ENCODE results near the gene DEGS1. TPM values are rescaled to one million over a fixed set of nuclear protein-coding genes. Genes with fewer than 3 reads are reported as not detected.

Gene DEGS1
- total RNA-seq, 1 donor from 2014 or later, result 60.0 TPM

DNA sequence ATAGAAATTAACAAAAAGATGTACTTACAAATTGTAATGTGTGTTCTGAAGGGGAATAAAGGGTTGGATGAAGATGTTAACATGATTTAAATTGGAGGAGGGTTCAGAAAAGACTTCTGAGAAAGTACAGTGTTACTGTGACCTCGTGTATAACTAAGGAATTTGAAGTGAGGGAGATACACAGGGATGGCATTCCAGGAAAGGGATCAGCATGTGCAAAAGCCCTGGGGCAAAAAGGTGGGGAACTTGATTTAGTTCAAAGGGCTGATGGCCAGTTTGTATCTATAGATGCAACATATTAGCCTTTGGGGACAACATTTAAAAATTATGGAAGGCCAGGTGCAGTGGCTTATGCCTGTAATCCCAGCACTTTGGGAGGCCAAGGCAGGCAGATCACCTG, 33.3 kb upstream of the DEGS1 start:
- Mint-ChIP-seq H3K9me3 (ENCODE audit: unreplicated experiment) (no peaks in the 10 kb centered on the region), H3K27me3 (ENCODE audit: unreplicated experiment) (no peaks in the 10 kb centered on the region), H3K36me3 (ENCODE audit: unreplicated experiment) (no peaks in the 10 kb centered on the region), H3K4me3 (ENCODE audit: unreplicated experiment) (no peak overlapping the region), H3K27ac (ENCODE audit: unreplicated experiment) (no peak overlapping the region), H3K4me1 (ENCODE audit: low read depth, unreplicated experiment) (no peaks in the 10 kb centered on the region)
- TF ChIP-seq, protein P1, sequence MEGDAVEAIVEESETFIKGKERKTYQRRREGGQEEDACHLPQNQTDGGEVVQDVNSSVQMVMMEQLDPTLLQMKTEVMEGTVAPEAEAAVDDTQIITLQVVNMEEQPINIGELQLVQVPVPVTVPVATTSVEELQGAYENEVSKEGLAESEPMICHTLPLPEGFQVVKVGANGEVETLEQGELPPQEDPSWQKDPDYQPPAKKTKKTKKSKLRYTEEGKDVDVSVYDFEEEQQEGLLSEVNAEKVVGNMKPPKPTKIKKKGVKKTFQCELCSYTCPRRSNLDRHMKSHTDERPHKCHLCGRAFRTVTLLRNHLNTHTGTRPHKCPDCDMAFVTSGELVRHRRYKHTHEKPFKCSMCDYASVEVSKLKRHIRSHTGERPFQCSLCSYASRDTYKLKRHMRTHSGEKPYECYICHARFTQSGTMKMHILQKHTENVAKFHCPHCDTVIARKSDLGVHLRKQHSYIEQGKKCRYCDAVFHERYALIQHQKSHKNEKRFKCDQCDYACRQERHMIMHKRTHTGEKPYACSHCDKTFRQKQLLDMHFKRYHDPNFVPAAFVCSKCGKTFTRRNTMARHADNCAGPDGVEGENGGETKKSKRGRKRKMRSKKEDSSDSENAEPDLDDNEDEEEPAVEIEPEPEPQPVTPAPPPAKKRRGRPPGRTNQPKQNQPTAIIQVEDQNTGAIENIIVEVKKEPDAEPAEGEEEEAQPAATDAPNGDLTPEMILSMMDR (IDR thresholded peaks at IDR 0.05; ENCODE audit: partially characterized antibody, unreplicated experiment), result no peak
- DNase-seq, result no peak

- Mint-ChIP-seq H3K4me3 (ENCODE audit: unreplicated experiment) (no peak overlapping the region), H3K27ac (ENCODE audit: unreplicated experiment) (no peak overlapping the region), H3K36me3 (ENCODE audit: unreplicated experiment) (no peaks in the 10 kb centered on the region), H3K27me3 (ENCODE audit: unreplicated experiment) (no peaks in the 10 kb centered on the region), H3K4me1 (ENCODE audit: low read depth, unreplicated experiment) (no peaks in the 10 kb centered on the region), H3K9me3 (ENCODE audit: unreplicated experiment) (no peaks in the 10 kb centered on the region)
- DNase-seq, result no peak
- TF ChIP-seq, protein P1 (IDR thresholded peaks at IDR 0.05; ENCODE audit: partially characterized antibody, unreplicated experiment), result no peak
These were observed 31.9 kb upstream of the DEGS1 start for GRCh38 chr1:224151117-224151516.

GRCh38 chr1:224157316-224157715, 25.7 kb upstream of the DEGS1 start:
- Mint-ChIP-seq H3K27me3 (ENCODE audit: unreplicated experiment) (no peaks in the 10 kb centered on the region), H3K27ac (ENCODE audit: unreplicated experiment) (no peak overlapping the region), H3K9me3 (ENCODE audit: unreplicated experiment) (no peaks in the 10 kb centered on the region), H3K36me3 (ENCODE audit: unreplicated experiment) (no peaks in the 10 kb centered on the region), H3K4me3 (ENCODE audit: unreplicated experiment) (no peak overlapping the region), H3K4me1 (ENCODE audit: low read depth, unreplicated experiment) (no peaks in the 10 kb centered on the region)
- TF ChIP-seq, protein P1 (IDR thresholded peaks at IDR 0.05; ENCODE audit: partially characterized antibody, unreplicated experiment), result no peak
- DNase-seq, result no peak

- no peak overlapping the region for H3K4me3 Mint-ChIP-seq (ENCODE audit: unreplicated experiment)
- DNase-seq, result no peak
- no peaks in the 10 kb centered on the region for H3K36me3 Mint-ChIP-seq (ENCODE audit: unreplicated experiment)
- H3K4me1 Mint-ChIP-seq (ENCODE audit: low read depth, unreplicated experiment), result no peaks in the 10 kb centered on the region
- no peak overlapping the region for H3K27ac Mint-ChIP-seq (ENCODE audit: unreplicated experiment)
- H3K9me3 Mint-ChIP-seq (ENCODE audit: unreplicated experiment), result no peaks in the 10 kb centered on the region
- TF ChIP-seq, protein P1 (IDR thresholded peaks at IDR 0.05; ENCODE audit: partially characterized antibody, unreplicated experiment), result no peak
- no peaks in the 10 kb centered on the region for H3K27me3 Mint-ChIP-seq (ENCODE audit: unreplicated experiment)
These were observed 23.5 kb upstream of the DEGS1 start for GRCh38 chr1:224159541-224159940.

DNA sequence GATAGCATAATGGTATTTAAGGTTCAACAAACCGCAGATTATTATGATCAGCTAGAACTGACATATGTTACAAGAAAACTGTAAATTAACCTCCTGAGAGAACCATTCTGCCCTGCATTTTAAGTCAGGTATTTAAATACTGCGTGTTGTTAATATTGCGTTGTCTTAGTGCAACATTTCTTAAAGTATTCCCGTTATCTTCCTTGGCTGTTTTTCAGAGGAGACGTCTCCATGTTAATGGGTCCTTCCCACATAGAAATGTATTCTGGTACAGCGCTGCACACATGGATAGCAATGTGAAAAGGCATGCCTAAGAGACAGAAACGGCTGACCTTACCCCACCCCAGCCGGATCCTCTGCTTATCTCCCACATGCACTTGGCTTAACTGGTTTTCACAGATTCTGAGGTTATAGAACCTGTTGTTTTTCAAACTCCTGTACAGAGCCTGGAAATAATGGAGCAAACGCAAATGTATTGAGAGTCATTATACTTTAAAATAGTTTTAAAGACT, 22.8 kb upstream of the DEGS1 start:
- Mint-ChIP-seq H3K36me3 (ENCODE audit: unreplicated experiment) (no peaks in the 10 kb centered on the region), H3K27me3 (ENCODE audit: unreplicated experiment) (no peaks in the 10 kb centered on the region), H3K27ac (ENCODE audit: unreplicated experiment) (no peak overlapping the region), H3K9me3 (ENCODE audit: unreplicated experiment) (no peaks in the 10 kb centered on the region), H3K4me3 (ENCODE audit: unreplicated experiment) (no peak overlapping the region), H3K4me1 (ENCODE audit: low read depth, unreplicated experiment) (no peaks in the 10 kb centered on the region)
- DNase-seq, result no peak
- TF ChIP-seq, protein P1 (IDR thresholded peaks at IDR 0.05; ENCODE audit: partially characterized antibody, unreplicated experiment), result no peak
